Neural progenitor cell (in vitro differentiated cells): ENCODE measurements around the gene THRB. TPM values are rescaled to one million over a fixed set of nuclear protein-coding genes. Genes with fewer than 3 reads are reported as not detected.

Experiments
- DNase-seq: peaks from one replicate; pipeline ENCODE4 v3.0.0-alpha.2; 2016; ENCODE audit warnings: low spot score
- H2AFZ ChIP-seq: fragments of 200-600 bp; sonication (generic); replicated peaks from 2 replicates; pipeline ENCODE4 v1.6.1; 2016; ENCODE audit warnings: antibody characterized with exemption
- H3F3A ChIP-seq: fragments of 200-600 bp; sonication (generic); 2 replicates; pipeline ENCODE4 v1.6.1; 2016; ENCODE audit warnings: antibody characterized with exemption, low read depth
- H3K27ac ChIP-seq: fragments of 200-600 bp; sonication (generic); 2 replicates; pipeline ENCODE4 v1.5.1; 2016; ENCODE audit warnings: mild to moderate bottlenecking
- H3K27me3 ChIP-seq: fragments of 200-600 bp; sonication (generic); 2 replicates; pipeline ENCODE4 v1.6.1; 2016; ENCODE audit warnings: mild to moderate bottlenecking, moderate library complexity
- H3K36me3 ChIP-seq: fragments of 200-600 bp; sonication (generic); 2 replicates; pipeline ENCODE4 v1.5.1; 2016
- H3K4me1 ChIP-seq: fragments of 200-600 bp; sonication (generic); 2 replicates; pipeline ENCODE4 v1.6.1; 2016; ENCODE audit warnings: mixed run types
- H3K4me2 ChIP-seq: fragments of 200-600 bp; sonication (generic); 2 replicates; pipeline ENCODE4 v1.6.1; 2016
- H3K4me3 ChIP-seq: fragments of 200-600 bp; sonication (generic); 2 replicates; pipeline ENCODE4 v1.5.1; 2016
- H3K79me2 ChIP-seq: fragments of 200-600 bp; sonication (generic); 2 replicates; pipeline ENCODE4 v1.6.1; 2016; ENCODE audit warnings: low read depth
- H3K9ac ChIP-seq: fragments of 200-600 bp; sonication (generic); 2 replicates; pipeline ENCODE4 v1.6.1; 2016
- H3K9me3 ChIP-seq: fragments of 200-600 bp; sonication (generic); 2 replicates; pipeline ENCODE4 v1.5.1; 2016; ENCODE audit warnings: low read depth
- H4K20me1 ChIP-seq: fragments of 200-600 bp; sonication (generic); 2 replicates; pipeline ENCODE4 v1.6.1; 2016; ENCODE audit warnings: low read depth
- H3K27ac Mint-ChIP-seq: 3 replicates; pipeline ENCODE4 v1.8.0; 2021; ENCODE audit warnings: mixed read lengths
- H3K27me3 Mint-ChIP-seq: 2 replicates; pipeline ENCODE4 v1.8.0; 2022; ENCODE audit warnings: low read depth, mild to moderate bottlenecking, inconsistent platforms, moderate library complexity, mixed read lengths; ENCODE audit not compliant: insufficient read depth
- H3K36me3 Mint-ChIP-seq: 3 replicates; pipeline ENCODE4 v1.8.0; 2021; ENCODE audit warnings: mixed read lengths
- H3K4me1 Mint-ChIP-seq: 3 replicates; pipeline ENCODE4 v1.8.0; 2021; ENCODE audit warnings: mixed read lengths
- H3K4me3 Mint-ChIP-seq: 3 replicates; pipeline ENCODE4 v1.8.0; 2021; ENCODE audit warnings: mild to moderate bottlenecking, moderate library complexity, mixed read lengths
- H3K9me3 Mint-ChIP-seq: 3 replicates; pipeline ENCODE4 v1.8.0; 2020; ENCODE audit warnings: mixed read lengths
- CTCF ChIP-seq: fragments of 200-600 bp; sonication (generic); IDR thresholded peaks from 2 replicates; pipeline ENCODE4 v1.5.1; 2017; ENCODE audit warnings: antibody characterized with exemption, mild to moderate bottlenecking
- EZH2 ChIP-seq: fragments of 200-600 bp; sonication (generic); IDR thresholded peaks from 2 replicates; pipeline ENCODE4 v1.6.1; 2017; ENCODE audit warnings: antibody characterized with exemption, mild to moderate bottlenecking, moderate library complexity
- EZH2phosphoT487 ChIP-seq: fragments of 200-600 bp; sonication (generic); IDR thresholded peaks from 2 replicates; pipeline ENCODE4 v1.6.1; 2017; ENCODE audit warnings: antibody characterized with exemption
- total RNA-seq: library from RNA; depleted of rRNA; stranded (reverse); fragments of >200 nt; gene quantifications from 2 replicates; pipeline ENCODE4 v1.2.3, GENCODE V29; 2015; ENCODE audit warnings: low replicate concordance

The THRB gene
- total RNA-seq, 1 donor from 2014 or later, result 1.2 TPM

GRCh38 chr3:24506966-24507775 lies 12.5 kb upstream of the THRB start:
- Histone ChIP-seq H3K9ac (no peak overlapping the region), H3K4me1 (no peaks in the 10 kb centered on the region), H3K4me2 (no peak overlapping the region), H3K27ac (no peak overlapping the region), H3K79me2 (no peaks in the 10 kb centered on the region), H4K20me1 (no peaks in the 10 kb centered on the region), H3K4me3 (no peak overlapping the region), H3F3A (no peaks in the 10 kb centered on the region), H3K27me3 (no peaks in the 10 kb centered on the region), H2AFZ (peak overlapping the region; percentile 2), H3K9me3 (no peaks in the 10 kb centered on the region), H3K36me3 (no peaks in the 10 kb centered on the region)
- Mint-ChIP-seq H3K4me1 (peaks cover 4% of the 10 kb centered on the region), H3K36me3 (no peaks in the 10 kb centered on the region), H3K27ac (no peak overlapping the region), H3K27me3 (peaks cover 4% of the 10 kb centered on the region), H3K4me3 (no peak overlapping the region), H3K9me3 (no peaks in the 10 kb centered on the region)
- no peak for DNase-seq
- no peak for TF ChIP-seq CTCF
- TF ChIP-seq EZH2, result no peak
- no peak for TF ChIP-seq EZH2phosphoT487

- no peaks in the 10 kb centered on the region for H3K27me3 ChIP-seq
- no peak overlapping the region for H2AFZ ChIP-seq
- H3K4me3 Mint-ChIP-seq, result no peak overlapping the region
- peaks cover 3% of the 10 kb centered on the region for H3K27me3 Mint-ChIP-seq
- no peak for DNase-seq
- no peaks in the 10 kb centered on the region for H3K36me3 Mint-ChIP-seq
- no peaks in the 10 kb centered on the region for H3K9me3 Mint-ChIP-seq
- no peaks in the 10 kb centered on the region for H3K4me1 ChIP-seq
- H3K36me3 ChIP-seq, result no peaks in the 10 kb centered on the region
- no peak overlapping the region for H3K4me3 ChIP-seq
- no peak overlapping the region for H3K27ac Mint-ChIP-seq
- no peak overlapping the region for H3K27ac ChIP-seq
- no peaks in the 10 kb centered on the region for H3K79me2 ChIP-seq
- peaks cover 4% of the 10 kb centered on the region for H3K4me1 Mint-ChIP-seq
- no peaks in the 10 kb centered on the region for H4K20me1 ChIP-seq
- TF ChIP-seq EZH2phosphoT487, result no peak
- TF ChIP-seq EZH2, result no peak
- no peak for TF ChIP-seq CTCF
- no peaks in the 10 kb centered on the region for H3K9me3 ChIP-seq
- no peak overlapping the region for H3K4me2 ChIP-seq
- H3K9ac ChIP-seq, result no peak overlapping the region
- H3F3A ChIP-seq, result no peaks in the 10 kb centered on the region
Measured at GRCh38 chr3:24505691-24506550, 11.3 kb upstream of the THRB start.

- TF ChIP-seq CTCF, result no peak
- TF ChIP-seq EZH2phosphoT487, result no peak
- TF ChIP-seq EZH2, result no peak
- Histone ChIP-seq H3K27ac (no peak overlapping the region), H3K36me3 (no peaks in the 10 kb centered on the region), H3K4me2 (no peak overlapping the region), H3K9me3 (no peaks in the 10 kb centered on the region), H3F3A (no peaks in the 10 kb centered on the region), H3K27me3 (no peaks in the 10 kb centered on the region), H3K4me1 (no peaks in the 10 kb centered on the region), H3K4me3 (no peak overlapping the region), H3K79me2 (no peaks in the 10 kb centered on the region), H2AFZ (no peak overlapping the region), H3K9ac (no peak overlapping the region), H4K20me1 (no peaks in the 10 kb centered on the region)
- peaks cover 4% of the 10 kb centered on the region for H3K4me1 Mint-ChIP-seq
- no peak overlapping the region for H3K4me3 Mint-ChIP-seq
- no peaks in the 10 kb centered on the region for H3K9me3 Mint-ChIP-seq
- H3K36me3 Mint-ChIP-seq, result no peaks in the 10 kb centered on the region
- H3K27me3 Mint-ChIP-seq, result peaks cover 1% of the 10 kb centered on the region
- no peak for DNase-seq
- H3K27ac Mint-ChIP-seq, result no peak overlapping the region
Measured at GRCh38 chr3:24504772-24505171, 10.1 kb upstream of the THRB start.
